Right cardiac atrium (tissue), 5 donors: Measurements from ENCODE around the gene REP15. TPM values are rescaled to one million over a fixed set of nuclear protein-coding genes. Genes with fewer than 3 reads are reported as not detected.

ENCODE experiments used
- ATAC-seq, 2 donors: fragments of 200-7000 bp; cut with Tn5 transposase; one replicate each; pipeline versions ENCODE4 v1.8.0 to v1.9.1; 2020; ENCODE audit warnings: moderate library complexity in 2 of 2, mild to moderate bottlenecking in 1 of 2
- DNase-seq, 3 donors: peaks; one replicate each; pipeline ENCODE4 v3.0.0-alpha.2; 2020
- H3K27ac ChIP-seq: one replicate; pipeline ENCODE4 v1.5.1; 2013; ENCODE audit warnings: mild to moderate bottlenecking, low read length, control low read depth, moderate library complexity
- H3K27me3 ChIP-seq: one replicate; pipeline ENCODE4 v1.6.1; 2013; ENCODE audit not compliant: control insufficient read depth, insufficient read depth
- H3K4me1 ChIP-seq: one replicate; pipeline ENCODE4 v1.6.1; 2013; ENCODE audit warnings: low read length; ENCODE audit not compliant: control insufficient read depth, insufficient read depth
- H3K4me3 ChIP-seq: one replicate; pipeline ENCODE4 v1.5.1; 2013; ENCODE audit warnings: low read length, control low read depth
- H3K9me3 ChIP-seq: one replicate; pipeline ENCODE4 v1.6.1; 2013; ENCODE audit warnings: low read length; ENCODE audit not compliant: control insufficient read depth
- WGBS: extraction: QIAGEN DNeasy Blood & Tissue Kit; methylation state at CpG from one replicate; pipeline ENCODE4 v1.1.7; 2013; 5-methylcytosine and 5-hydroxymethylcytosine counted together
- intact Hi-C, 4 donors: fragments of 100-400 bp; cut with DNase I; formaldehyde crosslinking; loops; one replicate each; pipeline versions ENCODE4 v1.11.0 to v1.14.0; 2022 to 2023
- polyA plus RNA-seq: library from polyadenylated mRNA; stranded (reverse); fragments of 200-250 nt; gene quantifications from one replicate; pipeline ENCODE4 v1.2.3, GENCODE V29; 2013
- total RNA-seq, 4 donors: library from RNA; stranded (reverse); fragmentation: NEBNext Ultra II Directional; extraction: Animal tissue kit (Norgen Biotek cat#: 25700); gene quantifications; one replicate each; pipeline ENCODE4 v1.2.1, GENCODE V29; 2021
- donor health status: healthy with polysubstance abuse.
- donor health status: DM: no; HTN: yes; CAD: no.
- donor health status: DM: no; HTN: no; CAD: no.
- donor health status: DM: no; HTN: yes; CAD: no; lungs with severe emphysema.
- donor health status: DM: yes; HTN: yes; CAD: no.

REP15 gene
- total and polyA plus RNA-seq, 5 donors: 1.3 to 3.6 (median 2.4) TPM

GRCh38 chr12:27696864-27697564 is 767 bp downstream of the REP15 start:
- 81% methylated on average over 3 of the region's 3 CpGs for WGBS
- ATAC-seq (no peak), DNase-seq (no peak)
- intact Hi-C loops: no loop called here
- Histone ChIP-seq H3K27me3 (no peaks in the 10 kb centered on the region), H3K4me3 (no peak overlapping the region), H3K9me3 (no peaks in the 10 kb centered on the region), H3K27ac (no peak overlapping the region), H3K4me1 (no peaks in the 10 kb centered on the region)

GRCh38 chr12:27703720-27704452 is 7.6 kb downstream of the REP15 start:
- intact Hi-C loops: no loop called here
- peak in 2 of 3 donors; percentile 45 to 64 for DNase-seq

GRCh38 chr12:27705263-27705662 is 9.0 kb downstream of the REP15 start:
- H3K27ac ChIP-seq: no peak overlapping the region
- H3K4me3 ChIP-seq: no peak overlapping the region
- H3K9me3 ChIP-seq: no peaks in the 10 kb centered on the region
- no peaks in the 10 kb centered on the region for H3K27me3 ChIP-seq
- no peaks in the 10 kb centered on the region for H3K4me1 ChIP-seq
- intact Hi-C loops: no loop called here
- no peak for ATAC-seq
- DNase-seq: peak in 1 of 3 donors; percentile 42
- WGBS: 85% methylated on average over 8 of the region's 8 CpGs

More at GRCh38 chr12:27703720-27704452, 7.6 kb downstream of the REP15 start:
- no peaks in the 10 kb centered on the region for H3K4me1 ChIP-seq
- no peak overlapping the region for H3K4me3 ChIP-seq
- 5% methylated on average over 4 of the region's 4 CpGs for WGBS
- H3K27me3 ChIP-seq: no peaks in the 10 kb centered on the region
- no peak overlapping the region for H3K27ac ChIP-seq
- ATAC-seq: peak; percentile 80 to 81
- no peaks in the 10 kb centered on the region for H3K9me3 ChIP-seq

GRCh38 chr12:27707216-27707615 is 11.0 kb downstream of the REP15 start:
- ATAC-seq (no peak), DNase-seq (no peak)
- H3K4me1 ChIP-seq: peaks cover 2% of the 10 kb centered on the region
- no peaks in the 10 kb centered on the region for H3K27me3 ChIP-seq
- no peaks in the 10 kb centered on the region for H3K9me3 ChIP-seq
- H3K4me3 ChIP-seq: no peak overlapping the region
- intact Hi-C loops: no loop called here
- 78% methylated on average over 2 of the region's 2 CpGs for WGBS
- no peak overlapping the region for H3K27ac ChIP-seq

GRCh38 chr12:27709212-27709931 is 13.1 kb downstream of the REP15 start:
- Histone ChIP-seq H3K27me3 (no peaks in the 10 kb centered on the region), H3K4me1 (peaks cover 2% of the 10 kb centered on the region), H3K9me3 (no peaks in the 10 kb centered on the region), H3K4me3 (no peak overlapping the region), H3K27ac (no peak overlapping the region)
- intact Hi-C loops: no loop called here
- no peak for DNase-seq
- WGBS: 91% methylated on average over 12 of the region's 12 CpGs
- ATAC-seq: no peak

GRCh38 chr12:27709932-27710591 is 13.8 kb downstream of the REP15 start:
- H3K9me3 ChIP-seq: no peaks in the 10 kb centered on the region
- peak; percentile 55 to 59 for ATAC-seq
- intact Hi-C loops: no loop called here
- WGBS: 16% methylated on average over 24 of the region's 24 CpGs
- DNase-seq: peak in 1 of 3 donors; percentile 58
- H3K27ac ChIP-seq: peak overlapping the region; percentile 67
- H3K4me1 ChIP-seq: peaks cover 2% of the 10 kb centered on the region
- peak overlapping the region; percentile 69 for H3K4me3 ChIP-seq
- no peaks in the 10 kb centered on the region for H3K27me3 ChIP-seq

- peak within 1 kb of the TSS; percentile 67 for H3K27ac ChIP-seq
- peak within 1 kb of the TSS; percentile 69 for H3K4me3 ChIP-seq
- intact Hi-C loops: no loop called here
- under 1% methylated on average over 46 of the region's 46 CpGs for WGBS
- no peaks in the 10 kb centered on the region for H3K9me3 ChIP-seq
- H3K27me3 ChIP-seq: no peaks in the 10 kb centered on the region
- ATAC-seq: peak; percentile 98
- peaks cover 2% of the 10 kb centered on the region for H3K4me1 ChIP-seq
- peak; percentile 93 to 97 (median 97) for DNase-seq
Measured at GRCh38 chr12:27710592-27711316, 14.5 kb downstream of the REP15 start, which contains the start of gene MRPS35. Gene MRPS35, plus strand, starts transcription at chr12:27710832. Its CDS starts 12 bp downstream, at chr12:27710844.

- Histone ChIP-seq H3K27me3 (no peaks in the 10 kb centered on the region), H3K27ac (peak overlapping the region; percentile 49), H3K4me1 (peaks cover 2% of the 10 kb centered on the region), H3K9me3 (no peaks in the 10 kb centered on the region), H3K4me3 (peak overlapping the region; percentile 69)
- ATAC-seq (no peak), DNase-seq (no peak)
- intact Hi-C loops: no loop called here
- WGBS: 1% methylated on average over 11 of the region's 11 CpGs
Measured at GRCh38 chr12:27711317-27711682, 15.1 kb downstream of the REP15 start.

- no peak for DNase-seq
- Histone ChIP-seq H3K9me3 (no peaks in the 10 kb centered on the region), H3K27me3 (no peaks in the 10 kb centered on the region), H3K27ac (no peak overlapping the region), H3K4me3 (peak overlapping the region; percentile 69), H3K4me1 (peaks cover 2% of the 10 kb centered on the region)
- no peak for ATAC-seq
- intact Hi-C loops: no loop called here
- 61% methylated on average over 2 of the region's 2 CpGs for WGBS
Measured at GRCh38 chr12:27711967-27712366, 15.7 kb downstream of the REP15 start.

GRCh38 chr12:27723212-27723611 is 27.0 kb downstream of the REP15 start:
- no peaks in the 10 kb centered on the region for H3K27me3 ChIP-seq
- 80% methylated on average over 1 of the region's 1 CpG for WGBS
- DNase-seq (no peak), ATAC-seq (no peak)
- no peak overlapping the region for H3K27ac ChIP-seq
- H3K4me1 ChIP-seq: no peaks in the 10 kb centered on the region
- no peaks in the 10 kb centered on the region for H3K9me3 ChIP-seq
- intact Hi-C loops: no loop called here
- no peak overlapping the region for H3K4me3 ChIP-seq
